Tibial nerve (tissue), 4 donors: ENCODE measurements around the gene RDH8. TPM values are rescaled to one million over a fixed set of nuclear protein-coding genes. Genes with fewer than 3 reads are reported as not detected.

ENCODE experiments used
- DNase-seq, 2 donors: peaks; one replicate each; pipeline ENCODE4 v3.0.0-alpha.2; 2019; ENCODE audit warnings: low spot score in 2 of 2
- H3K27ac ChIP-seq, 4 donors: fragments of 200-600 bp; sonication (generic) in 3 of 4; one replicate each; pipeline ENCODE4 v1.5.1; 2017 to 2019; ENCODE audit warnings: mild to moderate bottlenecking in 1 of 4
- H3K27me3 ChIP-seq, 2 donors: fragments of 200-600 bp; sonication (generic) in 1 of 2; one replicate each; pipeline versions ENCODE4 v1.5.1 to v1.6.0; 2017 to 2019
- H3K36me3 ChIP-seq, 3 donors: fragments of 200-600 bp; sonication (generic); one replicate each; pipeline ENCODE4 v1.5.1; 2018 to 2019
- H3K4me1 ChIP-seq, 4 donors: fragments of 200-600 bp; sonication (generic) in 3 of 4; one replicate each; pipeline ENCODE4 v1.5.1; 2017 to 2019
- H3K4me3 ChIP-seq, 4 donors: fragments of 200-600 bp; sonication (generic) in 3 of 4; one replicate each; pipeline ENCODE4 v1.5.1; 2017 to 2019; ENCODE audit warnings: mild to moderate bottlenecking in 1 of 4, moderate library complexity in 1 of 4
- H3K9me3 ChIP-seq, 4 donors: fragments of 200-600 bp; sonication (generic) in 3 of 4; one replicate each; pipeline ENCODE4 v1.5.1; 2017 to 2019
- EP300 ChIP-seq, 2 donors: sonication (generic); formaldehyde crosslinking; IDR thresholded peaks; one replicate each; pipeline ENCODE4 v1.6.1; 2017; ENCODE audit warnings: antibody characterized with exemption in 2 of 2, mild to moderate bottlenecking in 1 of 2
- POLR2A ChIP-seq, 2 donors: fragments of 450-650 bp; IDR thresholded peaks; one replicate each; pipeline ENCODE4 v1.6.1; 2017; ENCODE audit warnings: antibody characterized with exemption in 2 of 2, mild to moderate bottlenecking in 2 of 2, moderate library complexity in 2 of 2
- WGBS, 2 donors: methylation state at CpG; one replicate each; pipeline ENCODE4 v1.1.5; 2018; 5-methylcytosine and 5-hydroxymethylcytosine counted together
- total RNA-seq, 4 donors: library from RNA; depleted of rRNA; stranded (reverse); fragments of >200 nt; gene quantifications; one replicate each; pipeline ENCODE4 v1.1.0, GENCODE V29; 2016
- TF ChIP-seq, protein P1 (sequence below), 5 experiments: fragments of 200-600 bp in 3 of 5; fragments of 450-650 bp in 2 of 5; sonication (generic) in 3 of 5; IDR thresholded peaks; one replicate each; pipeline ENCODE4 v1.5.1; 2016 to 2019; ENCODE audit warnings: antibody characterized with exemption in 5 of 5, mild to moderate bottlenecking in 3 of 5, moderate library complexity in 2 of 5

RDH8 gene
- total RNA-seq, 4 donors from 2014 or later = not detected

DNA sequence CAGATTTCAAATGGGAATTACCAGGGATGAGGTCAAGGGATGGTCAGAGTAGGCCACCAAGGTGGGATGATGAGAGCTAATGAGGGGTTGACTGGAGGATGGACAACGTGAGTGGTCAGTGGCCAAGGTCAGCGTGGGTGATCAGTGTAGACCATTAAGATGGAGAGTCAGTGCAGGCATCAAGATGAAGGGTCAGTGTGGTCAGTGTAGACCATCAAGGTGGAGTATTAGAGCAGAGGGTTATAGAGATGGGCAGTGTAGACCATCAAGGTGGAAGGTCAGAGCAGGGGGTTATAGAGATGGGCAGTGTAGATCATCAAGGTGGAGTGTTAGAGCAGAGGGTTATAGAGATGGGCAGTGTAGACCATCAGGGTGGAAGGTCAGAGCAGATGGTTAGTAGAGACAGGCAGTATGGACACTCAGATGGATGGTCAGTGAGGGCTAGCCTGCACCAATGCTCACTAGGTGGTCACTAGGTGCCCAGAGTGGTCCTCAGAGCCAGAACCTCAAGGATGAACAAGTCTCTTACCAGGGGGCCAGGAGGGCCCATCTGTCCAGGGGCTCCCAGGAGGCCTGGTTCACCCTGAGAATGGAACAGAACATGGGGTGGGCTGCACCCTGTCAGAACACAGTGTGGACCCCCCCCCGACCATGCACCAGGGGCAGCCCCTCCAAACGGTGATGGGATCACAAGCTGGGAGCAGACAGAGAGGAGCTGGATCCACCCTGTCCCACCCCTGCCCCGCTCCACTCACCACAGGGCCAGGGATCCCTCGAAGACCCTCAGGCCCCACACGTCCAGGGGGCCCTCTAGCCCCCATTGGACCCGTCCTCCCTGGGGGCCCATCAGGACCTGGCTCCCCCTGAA, 44.2 kb upstream of the RDH8 start:
- Histone ChIP-seq H3K27me3 (no peaks in the 10 kb centered on the region), H3K27ac (no peak overlapping the region), H3K36me3 (peaks cover 0 to 93% (median 4%) of the 10 kb centered on the region in 3 donors), H3K4me3 (no peak overlapping the region), H3K4me1 (peaks cover 0 to 3% (median 0%) of the 10 kb centered on the region in 4 donors), H3K9me3 (no peaks in the 10 kb centered on the region)
- 75 to 76% methylated on average over 7 to 8 of the region's 8 CpGs for WGBS, 2 donors
- no peak for TF ChIP-seq POLR2A (IDR thresholded peaks at IDR 0.05)
- no peak for DNase-seq

DNA sequence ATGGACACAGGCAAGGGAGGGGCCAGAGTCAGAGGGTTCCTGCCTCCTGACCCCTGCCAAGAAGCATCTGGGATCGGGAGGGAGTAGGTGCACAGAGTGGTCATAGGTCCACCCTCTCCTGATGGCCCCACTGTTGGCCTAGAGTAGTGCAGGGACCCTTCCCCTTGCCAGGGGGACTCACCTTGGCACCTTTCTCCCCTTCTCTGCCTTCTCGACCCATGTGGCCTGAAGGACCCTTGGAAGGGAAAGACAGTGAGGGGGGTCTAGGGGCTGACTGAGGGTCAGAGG, 43.7 kb upstream of the RDH8 start:
- 72 to 75% methylated on average over 2 of the region's 2 CpGs for WGBS, 2 donors

DNA sequence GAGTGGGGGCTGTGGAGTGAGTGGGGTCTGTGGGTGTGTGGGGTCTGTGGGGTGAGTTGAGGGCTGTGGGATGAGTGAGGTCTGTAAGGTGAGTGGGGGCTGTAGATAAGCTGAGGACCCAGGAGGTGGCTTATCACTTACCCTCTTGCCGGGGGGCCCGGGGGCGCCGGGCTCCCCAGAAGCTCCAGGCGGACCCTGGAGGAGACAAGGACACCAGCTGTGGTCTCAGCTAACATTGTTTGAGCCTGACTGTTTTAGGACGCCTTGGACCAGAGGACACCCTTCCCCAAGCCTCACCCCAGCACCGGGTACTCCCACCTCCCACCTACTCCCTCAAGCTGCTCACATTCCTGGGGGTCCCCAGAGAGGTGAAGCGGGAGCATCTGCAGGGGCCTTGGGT, 42.8 kb upstream of the RDH8 start:
- peaks cover 0 to 95% (median 4%) of the 10 kb centered on the region in 3 donors for H3K36me3 ChIP-seq
- H3K4me1 ChIP-seq = peaks cover 0 to 3% (median 0%) of the 10 kb centered on the region in 4 donors
- TF ChIP-seq, protein P1, sequence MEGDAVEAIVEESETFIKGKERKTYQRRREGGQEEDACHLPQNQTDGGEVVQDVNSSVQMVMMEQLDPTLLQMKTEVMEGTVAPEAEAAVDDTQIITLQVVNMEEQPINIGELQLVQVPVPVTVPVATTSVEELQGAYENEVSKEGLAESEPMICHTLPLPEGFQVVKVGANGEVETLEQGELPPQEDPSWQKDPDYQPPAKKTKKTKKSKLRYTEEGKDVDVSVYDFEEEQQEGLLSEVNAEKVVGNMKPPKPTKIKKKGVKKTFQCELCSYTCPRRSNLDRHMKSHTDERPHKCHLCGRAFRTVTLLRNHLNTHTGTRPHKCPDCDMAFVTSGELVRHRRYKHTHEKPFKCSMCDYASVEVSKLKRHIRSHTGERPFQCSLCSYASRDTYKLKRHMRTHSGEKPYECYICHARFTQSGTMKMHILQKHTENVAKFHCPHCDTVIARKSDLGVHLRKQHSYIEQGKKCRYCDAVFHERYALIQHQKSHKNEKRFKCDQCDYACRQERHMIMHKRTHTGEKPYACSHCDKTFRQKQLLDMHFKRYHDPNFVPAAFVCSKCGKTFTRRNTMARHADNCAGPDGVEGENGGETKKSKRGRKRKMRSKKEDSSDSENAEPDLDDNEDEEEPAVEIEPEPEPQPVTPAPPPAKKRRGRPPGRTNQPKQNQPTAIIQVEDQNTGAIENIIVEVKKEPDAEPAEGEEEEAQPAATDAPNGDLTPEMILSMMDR (IDR thresholded peaks at IDR 0.05) = no peak
- TF ChIP-seq POLR2A (IDR thresholded peaks at IDR 0.05) (no peak), EP300 (IDR thresholded peaks at IDR 0.05) (no peak)
- H3K27ac ChIP-seq = peak overlapping the region in 1 of 4 donors; percentile 31
- H3K9me3 ChIP-seq = no peaks in the 10 kb centered on the region
- no peak overlapping the region for H3K4me3 ChIP-seq
- no peak for DNase-seq
- no peaks in the 10 kb centered on the region for H3K27me3 ChIP-seq
- 79 to 86% methylated on average over 8 of the region's 8 CpGs for WGBS, 2 donors

More for the DNA sequence above, 43.7 kb upstream of the RDH8 start:
- Histone ChIP-seq H3K4me1 (peaks cover 0 to 3% (median 0%) of the 10 kb centered on the region in 4 donors), H3K27ac (no peak overlapping the region), H3K9me3 (no peaks in the 10 kb centered on the region), H3K4me3 (no peak overlapping the region), H3K36me3 (peaks cover 0 to 94% (median 4%) of the 10 kb centered on the region in 3 donors), H3K27me3 (no peaks in the 10 kb centered on the region)
- no peak for DNase-seq
- TF ChIP-seq EP300 (IDR thresholded peaks at IDR 0.05) (no peak), POLR2A (IDR thresholded peaks at IDR 0.05) (no peak)
- TF ChIP-seq, protein P1 (IDR thresholded peaks at IDR 0.05) = no peak

DNA sequence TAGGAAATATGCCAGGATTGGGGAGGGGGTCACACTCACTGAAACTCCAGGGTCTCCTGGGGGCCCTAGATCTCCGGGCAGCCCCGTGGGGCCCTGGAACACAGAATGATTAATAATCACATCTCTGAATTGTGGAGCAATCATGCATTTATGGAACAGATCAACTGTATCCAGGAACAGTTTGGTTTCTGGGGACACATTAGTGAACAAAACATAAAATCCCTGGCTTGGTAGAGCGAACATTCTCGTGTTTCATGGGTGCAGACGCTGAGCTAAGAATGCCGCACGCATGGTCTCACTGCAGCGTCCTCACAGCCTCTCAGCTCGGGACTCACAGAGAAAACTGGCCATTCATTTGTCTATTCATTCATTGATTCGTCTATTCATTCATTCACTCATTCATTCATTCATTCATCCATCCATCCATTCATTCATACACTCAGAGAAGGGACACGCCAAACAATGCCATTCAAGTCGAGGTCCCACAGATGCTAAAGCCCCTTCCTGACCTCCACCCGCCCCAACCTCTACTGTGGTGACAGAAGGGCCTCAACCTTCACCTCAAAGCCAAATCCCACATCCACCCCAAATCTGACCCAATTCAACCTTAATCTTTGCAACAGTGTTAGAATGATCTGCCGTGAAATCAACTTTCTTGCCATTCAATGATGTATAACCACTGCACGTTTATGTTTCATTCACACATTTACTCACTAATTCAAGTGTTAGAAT, 42.0 kb upstream of the RDH8 start:
- Histone ChIP-seq H3K4me1 (peaks cover 0 to 3% (median 0%) of the 10 kb centered on the region in 4 donors), H3K9me3 (no peaks in the 10 kb centered on the region), H3K36me3 (peaks cover 0 to 95% (median 4%) of the 10 kb centered on the region in 3 donors), H3K27ac (peak overlapping the region in 1 of 4 donors; percentile 31), H3K27me3 (no peaks in the 10 kb centered on the region), H3K4me3 (no peak overlapping the region)
- no peak for DNase-seq
- TF ChIP-seq POLR2A (IDR thresholded peaks at IDR 0.05) (no peak), EP300 (IDR thresholded peaks at IDR 0.05) (peak in 1 of 2 donors; percentile 11)
- WGBS, 2 donors = 64 to 67% methylated on average over 15 of the region's 15 CpGs

DNA sequence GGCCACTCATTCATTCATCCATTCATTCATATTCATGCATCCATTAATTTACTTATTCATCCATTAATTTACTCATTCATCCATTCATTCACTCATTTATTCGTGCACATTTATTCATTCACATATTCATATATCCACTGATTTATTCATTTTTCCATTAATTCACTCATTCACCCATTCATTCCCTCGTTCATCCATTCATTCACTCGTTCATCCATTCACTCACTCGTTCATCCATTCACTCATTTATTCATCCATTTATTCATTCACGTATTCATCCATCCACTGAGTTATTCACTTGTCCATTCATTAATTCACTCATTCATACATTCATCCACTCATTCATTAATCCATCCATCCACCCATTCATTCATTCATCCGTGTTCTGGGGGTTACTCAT, 41.2 kb upstream of the RDH8 start:
- TF ChIP-seq EP300 (IDR thresholded peaks at IDR 0.05) = no peak
- no peak for TF ChIP-seq POLR2A (IDR thresholded peaks at IDR 0.05)
- TF ChIP-seq, protein P1 (IDR thresholded peaks at IDR 0.05) = no peak
- peaks cover 0 to 95% (median 4%) of the 10 kb centered on the region in 3 donors for H3K36me3 ChIP-seq
- H3K9me3 ChIP-seq = no peaks in the 10 kb centered on the region
- no peak overlapping the region for H3K4me3 ChIP-seq
- no peaks in the 10 kb centered on the region for H3K27me3 ChIP-seq
- peaks cover 0 to 3% (median 0%) of the 10 kb centered on the region in 4 donors for H3K4me1 ChIP-seq
- DNase-seq = no peak
- H3K27ac ChIP-seq = no peak overlapping the region
- WGBS, 2 donors = 88 to 90% methylated on average over 6 of the region's 6 CpGs
